ACC112 (cell line): ENCODE measurements around the gene ZKSCAN5.

ENCODE experiments used
- H2AFZ ChIP-seq: fragments of 200-600 bp; sonication (generic); one replicate; pipeline ENCODE4 v1.6.0; 2017; ENCODE audit warnings: antibody characterized with exemption, low read length; ENCODE audit not compliant: unreplicated experiment
- H3K27ac ChIP-seq: fragments of 200-600 bp; sonication (generic); 2 replicates; pipeline ENCODE4 v1.5.1; 2014; ENCODE audit warnings: low read depth, mild to moderate bottlenecking, antibody characterized with exemption, low read length, moderate library complexity
- H3K27me3 ChIP-seq: fragments of 200-600 bp; sonication (generic); 2 replicates; pipeline ENCODE4 v1.6.1; 2014; ENCODE audit warnings: mild to moderate bottlenecking, antibody characterized with exemption, low read length, moderate library complexity, mixed read lengths; ENCODE audit not compliant: insufficient read depth
- H3K36me3 ChIP-seq: fragments of 200-600 bp; sonication (generic); 2 replicates; pipeline ENCODE4 v1.6.1; 2016; ENCODE audit warnings: mild to moderate bottlenecking, antibody characterized with exemption, low read length, moderate library complexity, mixed read lengths; ENCODE audit not compliant: insufficient read depth
- H3K4me1 ChIP-seq: fragments of 200-600 bp; sonication (generic); one replicate; pipeline ENCODE4 v1.6.1; 2016; ENCODE audit warnings: low read length, mixed read lengths; ENCODE audit not compliant: insufficient read depth, unreplicated experiment, control insufficient read depth
- H3K4me3 ChIP-seq: fragments of 200-600 bp; sonication (generic); 2 replicates; pipeline ENCODE4 v1.5.1; 2014; ENCODE audit warnings: mild to moderate bottlenecking, low read depth, low read length
- H3K79me2 ChIP-seq: fragments of 200-600 bp; sonication (generic); one replicate; pipeline ENCODE4 v1.6.0; 2016; ENCODE audit warnings: low read length; ENCODE audit not compliant: control insufficient read depth, unreplicated experiment, insufficient read depth

Gene ZKSCAN5

DNA sequence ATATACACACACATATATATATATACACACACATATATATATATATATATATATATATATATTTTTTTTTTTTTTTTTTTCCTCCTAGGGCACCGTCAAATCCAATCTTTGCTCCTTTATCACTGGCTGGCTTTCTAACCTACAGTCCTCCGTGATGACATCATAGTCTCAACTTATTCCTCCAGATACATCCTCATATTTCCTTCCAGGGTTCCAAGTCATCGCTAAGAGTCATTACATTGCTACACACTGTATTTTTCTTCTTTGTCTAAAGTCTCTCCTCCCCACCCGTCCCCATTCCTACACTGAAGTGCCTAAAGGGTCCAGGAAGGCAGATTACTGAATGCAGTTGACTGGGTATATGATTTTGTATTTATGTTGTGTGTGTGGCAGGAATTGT is 48.6 kb downstream of the ZKSCAN5 start:
- H3K27ac ChIP-seq = no peak overlapping the region
- H3K4me1 ChIP-seq = peaks cover 12% of the 10 kb centered on the region
- no peak overlapping the region for H2AFZ ChIP-seq
- H3K4me3 ChIP-seq = no peak overlapping the region
- no peaks in the 10 kb centered on the region for H3K27me3 ChIP-seq
- H3K36me3 ChIP-seq = peaks cover 9% of the 10 kb centered on the region
- H3K79me2 ChIP-seq = peaks cover 31% of the 10 kb centered on the region

DNA sequence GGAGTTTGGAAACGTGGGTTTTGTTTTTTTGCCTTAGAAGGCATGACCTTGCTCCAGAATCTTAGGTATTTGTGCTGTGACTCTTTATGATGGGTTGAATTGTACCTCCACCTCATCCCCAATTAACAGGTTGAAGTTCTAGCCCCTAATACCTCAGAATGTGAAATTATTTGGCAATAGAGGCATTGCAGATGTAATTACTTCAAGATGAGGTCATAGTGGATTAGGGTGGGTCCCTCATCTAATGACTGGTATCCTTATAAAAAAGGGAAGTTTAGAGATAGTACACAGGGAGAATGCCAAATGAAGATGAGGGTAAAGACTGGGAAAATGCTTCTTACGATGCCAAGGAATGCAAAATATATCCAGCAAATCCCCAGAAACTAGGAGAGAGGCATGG is 50.5 kb downstream of the ZKSCAN5 start:
- Histone ChIP-seq H3K27ac (no peak overlapping the region), H3K4me3 (no peak overlapping the region), H3K79me2 (peaks cover 47% of the 10 kb centered on the region), H3K36me3 (no peaks in the 10 kb centered on the region), H3K4me1 (peaks cover 12% of the 10 kb centered on the region), H3K27me3 (no peaks in the 10 kb centered on the region), H2AFZ (no peak overlapping the region)

DNA sequence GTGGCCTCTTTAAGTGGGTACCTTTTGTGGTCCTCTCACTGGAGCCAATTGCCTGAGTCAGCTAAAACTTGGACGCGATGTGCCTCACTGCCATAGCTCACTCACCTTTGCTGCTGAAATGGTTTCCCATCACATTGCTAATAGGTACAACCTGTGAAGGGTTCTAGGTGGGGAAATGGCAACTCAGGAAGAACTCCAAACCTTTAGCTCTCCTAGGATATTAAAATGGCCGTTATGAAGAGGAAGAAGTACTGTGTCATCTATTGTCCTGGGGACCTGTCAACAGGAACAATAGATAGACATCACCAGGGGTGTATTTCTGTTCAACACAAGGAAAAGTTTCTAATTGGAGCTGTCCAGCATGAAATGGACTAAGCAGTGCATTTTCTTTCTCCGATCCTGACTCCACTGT is 52.7 kb downstream of the ZKSCAN5 start:
- Histone ChIP-seq H3K4me3 (peak overlapping the region; percentile 96), H3K79me2 (peaks cover 52% of the 10 kb centered on the region), H3K36me3 (peaks cover 20% of the 10 kb centered on the region), H3K27ac (no peak overlapping the region), H2AFZ (no peak overlapping the region), H3K27me3 (no peaks in the 10 kb centered on the region), H3K4me1 (peaks cover 34% of the 10 kb centered on the region)

DNA sequence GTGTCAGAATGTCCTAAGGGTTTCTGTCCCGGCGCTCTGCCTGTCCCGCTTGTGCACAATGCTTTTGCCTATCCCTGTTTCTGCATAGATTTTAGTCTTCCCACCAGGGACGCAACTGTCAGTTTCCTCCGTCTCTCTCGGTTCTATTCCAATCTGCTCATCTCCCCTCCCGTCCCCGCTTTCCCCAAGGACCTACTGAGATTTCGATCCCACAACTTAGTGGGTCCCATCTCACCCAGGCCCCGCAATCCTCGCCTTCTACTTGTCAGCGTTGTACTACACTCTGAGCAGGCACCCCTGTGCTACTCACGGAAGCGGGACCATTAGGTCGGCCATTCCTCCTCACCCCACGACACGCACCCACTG is 53.5 kb downstream of the ZKSCAN5 start:
- H3K79me2 ChIP-seq = peaks cover 52% of the 10 kb centered on the region
- peak overlapping the region; percentile 85 for H3K27ac ChIP-seq
- H2AFZ ChIP-seq = peak overlapping the region; percentile 45
- peaks cover 22% of the 10 kb centered on the region for H3K36me3 ChIP-seq
- no peaks in the 10 kb centered on the region for H3K27me3 ChIP-seq
- peak overlapping the region; percentile 96 for H3K4me3 ChIP-seq
- H3K4me1 ChIP-seq = peaks cover 36% of the 10 kb centered on the region

DNA sequence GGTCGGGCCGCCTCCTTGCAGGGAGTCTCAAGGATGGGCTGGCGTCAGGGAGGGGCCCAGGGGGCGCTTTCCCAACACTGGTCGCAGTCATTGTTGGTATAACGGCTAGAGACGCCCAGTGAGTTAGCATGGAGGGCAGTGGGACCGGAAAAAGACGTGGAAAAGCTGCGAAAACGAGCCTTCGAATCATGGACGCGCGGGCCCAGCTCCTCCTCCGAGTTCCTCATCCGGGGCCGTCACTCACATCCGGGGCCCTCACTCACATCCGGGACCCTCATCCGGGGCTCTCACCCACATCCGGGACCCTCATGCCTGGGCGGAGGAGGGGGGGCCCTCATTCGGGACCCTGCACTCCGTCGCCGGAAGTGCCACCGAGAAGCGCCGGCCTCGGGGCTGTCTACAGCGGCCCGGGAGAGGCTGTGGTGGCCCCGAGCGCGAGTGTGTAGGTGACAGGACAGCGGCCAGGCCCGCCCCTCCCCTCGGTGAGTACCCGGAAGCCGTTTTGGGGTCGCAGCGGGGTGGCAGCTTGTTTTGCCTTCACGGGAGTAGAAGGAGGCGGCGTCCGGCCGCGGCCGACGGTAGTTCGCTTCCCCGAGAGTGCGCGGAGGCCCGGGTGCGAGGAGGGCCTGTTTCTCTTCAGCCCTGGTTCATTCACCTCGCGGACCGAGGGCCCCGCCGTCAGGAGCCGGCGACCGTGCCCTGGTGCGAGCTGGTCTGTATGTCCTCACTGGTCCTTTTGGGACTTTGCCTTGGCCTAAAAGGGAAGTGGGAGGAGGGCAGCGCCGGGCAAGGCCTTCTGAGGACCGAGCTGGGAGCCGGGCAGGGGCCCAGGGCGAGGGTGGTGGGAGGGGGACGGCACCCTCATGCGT is 54.1 kb downstream of the ZKSCAN5 start, which contains the start of gene ZNF655:
ZNF655 (plus strand) TSS at position 337 of the 869 bp plus-strand sequence. CDS start 1,918 bp downstream, outside the sequence.
- H3K4me1 ChIP-seq = peaks cover 39% of the 10 kb centered on the region
- peak within 1 kb of the TSS; percentile 85 for H3K27ac ChIP-seq
- peak within 1 kb of the TSS; percentile 45 for H2AFZ ChIP-seq
- H3K27me3 ChIP-seq = no peaks in the 10 kb centered on the region
- H3K4me3 ChIP-seq = peak within 1 kb of the TSS; percentile 96
- H3K36me3 ChIP-seq = peaks cover 22% of the 10 kb centered on the region
- peaks cover 52% of the 10 kb centered on the region for H3K79me2 ChIP-seq

DNA sequence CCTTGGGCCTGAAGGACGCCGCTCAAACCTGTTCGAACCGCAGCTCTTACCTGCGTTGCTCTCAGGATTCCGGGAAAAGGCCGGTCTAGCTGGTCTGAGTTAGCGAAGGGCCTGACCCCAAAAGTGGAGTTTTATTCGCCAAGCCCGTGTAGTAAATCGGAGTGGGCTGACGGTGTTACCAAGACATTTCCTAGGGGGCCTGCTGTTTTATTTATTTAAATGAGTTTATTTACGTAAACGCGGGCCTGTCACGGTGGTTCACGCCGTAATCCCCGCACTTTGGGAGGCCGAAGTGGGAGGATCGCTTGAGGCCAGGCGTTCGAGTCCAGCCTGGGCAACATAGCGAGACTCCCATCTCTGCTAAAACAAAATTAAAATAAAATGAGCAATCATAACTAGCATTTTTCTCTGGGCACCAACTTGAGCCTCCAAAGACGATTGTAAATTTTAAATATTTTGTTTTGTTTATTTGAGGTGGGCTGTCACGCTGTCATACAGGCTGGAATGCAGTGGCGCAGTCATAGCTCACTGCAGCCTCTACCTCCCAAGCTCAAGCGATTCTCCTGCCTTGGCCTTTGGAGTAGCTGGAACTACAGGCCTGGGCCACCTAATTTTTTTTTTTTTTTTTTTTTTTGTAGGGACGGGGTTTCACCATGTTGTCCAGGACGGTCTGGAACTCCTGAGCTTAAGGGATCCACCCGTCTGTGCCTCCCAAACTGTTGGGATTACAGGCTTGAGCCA is 54.9 kb downstream of the ZKSCAN5 start:
- peak overlapping the region; percentile 85 for H3K27ac ChIP-seq
- H3K4me3 ChIP-seq = peak overlapping the region; percentile 96
- H3K36me3 ChIP-seq = peaks cover 27% of the 10 kb centered on the region
- no peaks in the 10 kb centered on the region for H3K27me3 ChIP-seq
- peaks cover 60% of the 10 kb centered on the region for H3K79me2 ChIP-seq
- peaks cover 47% of the 10 kb centered on the region for H3K4me1 ChIP-seq
- H2AFZ ChIP-seq = peak overlapping the region; percentile 45

DNA sequence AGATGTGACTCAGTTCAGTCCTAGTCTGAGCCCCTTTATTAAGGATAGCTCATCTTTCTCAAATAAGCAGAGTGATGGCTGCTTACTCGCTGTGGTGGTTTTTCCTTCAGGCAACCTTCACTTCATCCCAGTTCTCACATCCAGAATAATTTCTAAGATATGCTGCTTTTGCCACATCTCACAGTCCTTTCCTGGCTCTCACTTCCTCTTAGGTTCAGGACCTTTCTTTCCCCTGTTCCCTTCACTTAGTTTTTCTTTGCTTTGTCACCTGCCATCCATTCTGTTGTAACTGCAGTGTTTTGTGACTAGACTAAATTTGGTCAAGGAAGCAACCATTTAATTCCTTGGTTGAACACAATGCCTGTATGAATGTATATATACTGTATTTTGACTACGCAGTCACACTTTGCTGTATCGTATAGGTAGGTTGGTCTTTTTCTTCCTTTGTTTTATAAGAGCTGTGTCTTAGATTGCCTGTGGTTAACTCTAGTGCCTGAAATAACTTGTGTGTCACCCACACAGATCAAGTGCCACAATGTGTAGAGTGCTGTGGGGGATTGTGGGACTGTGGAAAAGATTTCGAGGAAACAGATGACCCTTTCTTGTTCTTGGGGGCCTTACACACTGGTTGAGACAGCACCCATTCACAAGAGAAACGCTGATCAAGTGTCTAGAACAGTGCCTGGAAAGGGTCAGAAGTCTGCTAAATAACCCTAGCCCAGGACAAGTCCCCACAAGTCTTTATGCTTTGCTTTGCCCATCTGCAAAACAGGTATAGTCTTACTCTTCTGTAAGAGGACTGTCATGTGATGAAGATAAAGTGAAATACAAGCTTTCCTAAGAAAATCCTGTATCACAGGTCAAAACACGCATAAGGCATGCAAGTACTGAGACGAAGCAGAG is 56.6 kb downstream of the ZKSCAN5 start:
- H3K4me1 ChIP-seq = peaks cover 51% of the 10 kb centered on the region
- peaks cover 41% of the 10 kb centered on the region for H3K36me3 ChIP-seq
- H3K79me2 ChIP-seq = peaks cover 76% of the 10 kb centered on the region
- H3K4me3 ChIP-seq = peak overlapping the region; percentile 96; the same call in 1 of the 2 replicates
- no peaks in the 10 kb centered on the region for H3K27me3 ChIP-seq
- H3K27ac ChIP-seq = peak overlapping the region; percentile 89
- H2AFZ ChIP-seq = no peak overlapping the region

DNA sequence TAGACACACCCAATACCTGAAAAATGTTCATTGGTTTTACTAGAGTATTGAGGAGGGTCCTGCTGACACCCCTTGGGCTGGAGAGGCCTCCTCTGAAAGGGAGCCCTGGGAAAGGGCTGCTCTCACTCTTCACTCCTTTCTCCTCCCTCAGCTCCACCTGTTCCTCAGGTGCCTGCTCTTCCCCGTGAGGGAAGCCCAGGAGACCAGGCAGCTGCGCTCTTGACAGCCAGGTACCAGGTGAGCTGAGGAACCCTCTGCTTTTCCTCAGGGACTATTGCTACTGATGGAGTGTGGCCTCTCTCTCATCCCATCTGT is 57.2 kb downstream of the ZKSCAN5 start:
- Histone ChIP-seq H2AFZ (no peak overlapping the region), H3K27ac (peak overlapping the region; percentile 89), H3K79me2 (peaks cover 81% of the 10 kb centered on the region), H3K27me3 (no peaks in the 10 kb centered on the region), H3K4me3 (no peak overlapping the region), H3K4me1 (peaks cover 51% of the 10 kb centered on the region), H3K36me3 (peaks cover 46% of the 10 kb centered on the region)

DNA sequence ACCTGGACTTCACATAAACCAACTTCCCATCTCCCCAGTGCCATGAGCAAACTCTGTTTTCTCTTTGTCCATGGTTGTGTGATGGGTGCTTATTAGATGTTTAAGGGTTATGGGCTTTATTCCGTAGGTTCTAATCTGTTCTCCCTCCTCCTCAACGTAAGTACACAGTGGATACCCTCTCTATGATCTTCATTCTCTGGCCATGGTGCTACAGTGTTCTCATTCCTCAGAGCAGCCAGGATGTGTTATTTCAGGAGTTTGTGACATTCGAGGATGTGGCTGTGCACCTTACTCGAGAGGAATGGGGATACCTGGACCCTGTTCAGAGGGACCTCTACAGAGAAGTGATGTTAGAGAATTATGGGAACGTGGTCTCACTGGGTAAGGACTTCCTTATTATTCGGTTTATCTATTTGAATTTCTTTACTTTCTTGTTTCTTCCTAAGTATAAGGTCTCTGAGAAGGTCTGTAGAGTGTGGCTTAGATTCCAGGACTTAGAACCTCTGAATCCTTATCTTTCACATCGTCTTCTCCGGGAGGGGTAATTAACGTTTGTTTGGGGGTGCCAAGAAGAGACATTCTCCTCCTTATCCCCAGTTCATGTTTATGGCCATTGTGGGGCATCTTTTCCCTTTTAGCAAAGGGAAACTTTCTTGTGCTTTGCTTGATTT is 57.8 kb downstream of the ZKSCAN5 start:
- H3K79me2 ChIP-seq = peaks cover 75% of the 10 kb centered on the region
- peaks cover 46% of the 10 kb centered on the region for H3K4me1 ChIP-seq

DNA sequence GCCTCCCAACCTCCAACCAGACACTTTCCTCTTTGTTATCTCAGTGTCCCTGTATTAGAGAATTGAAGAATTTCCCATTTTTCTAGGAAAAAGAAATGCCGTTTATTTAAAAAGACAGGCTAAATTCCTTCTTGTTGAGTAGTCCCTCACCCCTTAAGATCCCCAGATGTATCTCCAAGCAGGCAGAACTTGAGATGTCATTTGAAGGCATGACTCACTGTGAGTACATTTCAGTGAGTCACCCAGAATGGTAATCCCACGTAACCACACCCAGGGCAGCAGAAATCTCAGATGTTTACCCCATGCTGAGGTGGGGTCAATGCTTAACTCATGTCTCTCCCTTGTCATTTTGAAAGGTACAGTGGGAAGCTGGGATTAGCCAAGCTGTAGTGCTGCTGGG is 58.4 kb downstream of the ZKSCAN5 start:
- Histone ChIP-seq H3K4me1 (peaks cover 43% of the 10 kb centered on the region), H2AFZ (no peak overlapping the region), H3K4me3 (peak overlapping the region; percentile 31), H3K27me3 (no peaks in the 10 kb centered on the region), H3K27ac (peak overlapping the region; percentile 89), H3K36me3 (peaks cover 49% of the 10 kb centered on the region), H3K79me2 (peaks cover 74% of the 10 kb centered on the region)

More for the DNA sequence above, 57.8 kb downstream of the ZKSCAN5 start:
- Histone ChIP-seq H3K27ac (peak overlapping the region; percentile 89), H3K27me3 (no peaks in the 10 kb centered on the region), H2AFZ (no peak overlapping the region), H3K36me3 (peaks cover 46% of the 10 kb centered on the region), H3K4me3 (peak overlapping the region; percentile 31)
